ENCODE results near the gene EDEM1. TPM values are rescaled to one million over a fixed set of nuclear protein-coding genes. Genes with fewer than 3 reads are reported as not detected.
A peak's percentile ranks its signal among the peaks of the same experiment; 100 is the strongest.

Gene EDEM1
- total RNA-seq, 1 donor from 2014 or later = 62.7 TPM

DNA sequence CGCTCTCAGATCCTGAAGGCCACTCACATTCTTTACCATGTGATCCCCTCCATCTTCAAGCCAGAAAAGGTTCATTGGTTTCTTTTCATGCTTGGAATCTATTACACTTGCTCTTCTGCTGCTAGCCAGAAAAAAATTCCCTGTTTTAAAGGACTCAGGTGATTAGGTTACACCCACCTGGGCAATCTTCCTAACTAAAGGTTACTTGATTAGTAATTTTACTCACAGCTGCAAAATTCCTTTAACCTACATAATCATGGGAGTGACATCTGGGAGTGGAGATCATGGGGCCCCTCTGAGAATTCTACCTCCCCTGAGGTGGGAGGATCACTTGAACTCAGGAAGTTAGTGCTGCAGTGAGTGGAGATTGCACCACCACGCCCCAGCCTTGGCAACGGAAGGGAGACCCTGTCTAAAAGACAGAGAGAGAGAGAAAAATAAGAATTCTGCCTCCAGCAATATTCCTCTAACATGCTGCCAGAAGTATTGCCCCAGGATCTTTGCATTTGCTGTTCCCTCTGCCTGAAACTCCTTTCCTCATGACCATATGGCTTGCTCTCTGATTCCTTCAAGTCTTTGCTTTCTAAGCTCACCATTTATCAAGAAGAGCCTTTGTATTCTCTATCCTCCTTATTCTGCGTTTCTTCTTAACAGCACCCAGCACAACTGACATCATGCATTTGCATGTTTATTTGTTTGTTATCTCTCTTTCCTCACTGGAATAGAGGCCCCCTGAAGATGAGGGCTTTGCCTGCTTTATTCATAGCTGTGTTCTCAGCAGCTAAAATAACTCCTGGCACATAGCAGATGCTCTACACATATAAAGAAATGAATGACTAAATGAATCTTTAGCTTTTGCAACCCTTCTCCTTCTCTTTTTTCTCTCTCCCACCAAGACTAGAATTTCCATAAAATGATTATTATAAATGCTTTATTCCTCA is 68.2 kb downstream of the EDEM1 start:
- Histone ChIP-seq H3K4me1 (ENCODE audit: insufficient read depth, low read length) (no peaks in the 10 kb centered on the region), H4K20me1 (ENCODE audit: insufficient read depth, low read length) (no peaks in the 10 kb centered on the region), H3K36me3 (ENCODE audit: insufficient read depth, low read length) (no peaks in the 10 kb centered on the region), H2AFZ (ENCODE audit: low read depth, low read length) (no peak overlapping the region), H3K9me3 (ENCODE audit: insufficient read depth, low read depth, low read length) (no peaks in the 10 kb centered on the region), H3K9ac (ENCODE audit: low read length) (no peak overlapping the region), H3K27me3 (ENCODE audit: insufficient read depth, low read length) (peaks cover 3% of the 10 kb centered on the region), H3K4me2 (ENCODE audit: low read length) (no peak overlapping the region), H3K79me2 (ENCODE audit: insufficient read depth, low read length) (no peaks in the 10 kb centered on the region), H3K27ac (ENCODE audit: low read depth, low read length) (no peak overlapping the region), H3K4me3 (ENCODE audit: insufficient read depth, low read depth, low read length) (no peak overlapping the region)
- DNase-seq (ENCODE audit: low read depth) (no peak), FAIRE-seq (no peak)
- Mint-ChIP-seq H3K36me3 (ENCODE audit: low read depth, unreplicated experiment) (no peaks in the 10 kb centered on the region), H3K4me1 (ENCODE audit: low read depth, unreplicated experiment) (no peaks in the 10 kb centered on the region), H3K27me3 (ENCODE audit: low read depth, unreplicated experiment) (no peaks in the 10 kb centered on the region), H3K27ac (ENCODE audit: unreplicated experiment) (no peak overlapping the region), H3K9me3 (ENCODE audit: unreplicated experiment) (peaks cover 6% of the 10 kb centered on the region), H3K4me3 (ENCODE audit: unreplicated experiment) (no peak overlapping the region)
- TF ChIP-seq, protein P1, sequence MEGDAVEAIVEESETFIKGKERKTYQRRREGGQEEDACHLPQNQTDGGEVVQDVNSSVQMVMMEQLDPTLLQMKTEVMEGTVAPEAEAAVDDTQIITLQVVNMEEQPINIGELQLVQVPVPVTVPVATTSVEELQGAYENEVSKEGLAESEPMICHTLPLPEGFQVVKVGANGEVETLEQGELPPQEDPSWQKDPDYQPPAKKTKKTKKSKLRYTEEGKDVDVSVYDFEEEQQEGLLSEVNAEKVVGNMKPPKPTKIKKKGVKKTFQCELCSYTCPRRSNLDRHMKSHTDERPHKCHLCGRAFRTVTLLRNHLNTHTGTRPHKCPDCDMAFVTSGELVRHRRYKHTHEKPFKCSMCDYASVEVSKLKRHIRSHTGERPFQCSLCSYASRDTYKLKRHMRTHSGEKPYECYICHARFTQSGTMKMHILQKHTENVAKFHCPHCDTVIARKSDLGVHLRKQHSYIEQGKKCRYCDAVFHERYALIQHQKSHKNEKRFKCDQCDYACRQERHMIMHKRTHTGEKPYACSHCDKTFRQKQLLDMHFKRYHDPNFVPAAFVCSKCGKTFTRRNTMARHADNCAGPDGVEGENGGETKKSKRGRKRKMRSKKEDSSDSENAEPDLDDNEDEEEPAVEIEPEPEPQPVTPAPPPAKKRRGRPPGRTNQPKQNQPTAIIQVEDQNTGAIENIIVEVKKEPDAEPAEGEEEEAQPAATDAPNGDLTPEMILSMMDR (IDR thresholded peaks at IDR 0.05; ENCODE audit: insufficient read depth, low read depth, low read length) = no peak
- no peak for TF ChIP-seq EZH2 (IDR thresholded peaks at IDR 0.05; ENCODE audit: insufficient read depth, low read length)

DNA sequence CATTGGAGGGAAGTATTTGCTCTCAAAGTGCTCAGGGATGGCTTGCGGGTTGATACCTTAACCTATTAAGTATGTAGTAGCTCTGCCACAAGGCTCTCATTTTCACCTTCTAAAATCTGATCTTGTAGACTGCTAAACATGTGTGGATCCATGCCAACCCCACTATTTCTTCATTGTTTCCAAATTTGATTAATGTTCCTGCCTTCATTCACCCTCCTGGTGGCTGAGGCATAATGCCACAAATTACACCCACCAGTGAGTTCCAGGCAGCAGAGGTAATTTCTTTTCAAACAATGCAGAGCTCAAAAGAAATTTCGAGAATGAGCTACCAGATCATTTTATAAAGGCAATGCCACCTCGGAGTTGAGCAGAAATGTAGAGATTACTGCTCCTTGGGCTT is 71.0 kb downstream of the EDEM1 start:
- Histone ChIP-seq H3K27ac (ENCODE audit: low read depth, low read length) (no peak overlapping the region), H3K4me2 (ENCODE audit: low read length) (no peak overlapping the region), H3K4me1 (ENCODE audit: insufficient read depth, low read length) (no peaks in the 10 kb centered on the region), H3K4me3 (ENCODE audit: insufficient read depth, low read depth, low read length) (no peak overlapping the region), H4K20me1 (ENCODE audit: insufficient read depth, low read length) (no peaks in the 10 kb centered on the region), H2AFZ (ENCODE audit: low read depth, low read length) (no peak overlapping the region), H3K9me3 (ENCODE audit: insufficient read depth, low read depth, low read length) (no peaks in the 10 kb centered on the region), H3K36me3 (ENCODE audit: insufficient read depth, low read length) (no peaks in the 10 kb centered on the region), H3K9ac (ENCODE audit: low read length) (no peak overlapping the region), H3K79me2 (ENCODE audit: insufficient read depth, low read length) (no peaks in the 10 kb centered on the region), H3K27me3 (ENCODE audit: insufficient read depth, low read length) (peaks cover 3% of the 10 kb centered on the region)
- H3K27me3 Mint-ChIP-seq (ENCODE audit: low read depth, unreplicated experiment) = no peaks in the 10 kb centered on the region
- H3K4me3 Mint-ChIP-seq (ENCODE audit: unreplicated experiment) = no peak overlapping the region
- peaks cover 2% of the 10 kb centered on the region for H3K4me1 Mint-ChIP-seq (ENCODE audit: low read depth, unreplicated experiment)
- DNase-seq (ENCODE audit: low read depth) (peak; percentile 29), FAIRE-seq (no peak)
- TF ChIP-seq EZH2 (IDR thresholded peaks at IDR 0.05; ENCODE audit: insufficient read depth, low read length) = no peak
- TF ChIP-seq, protein P1 (IDR thresholded peaks at IDR 0.05; ENCODE audit: insufficient read depth, low read depth, low read length) = no peak
- H3K36me3 Mint-ChIP-seq (ENCODE audit: low read depth, unreplicated experiment) = no peaks in the 10 kb centered on the region
- H3K27ac Mint-ChIP-seq (ENCODE audit: unreplicated experiment) = no peak overlapping the region
- peaks cover 6% of the 10 kb centered on the region for H3K9me3 Mint-ChIP-seq (ENCODE audit: unreplicated experiment)

DNA sequence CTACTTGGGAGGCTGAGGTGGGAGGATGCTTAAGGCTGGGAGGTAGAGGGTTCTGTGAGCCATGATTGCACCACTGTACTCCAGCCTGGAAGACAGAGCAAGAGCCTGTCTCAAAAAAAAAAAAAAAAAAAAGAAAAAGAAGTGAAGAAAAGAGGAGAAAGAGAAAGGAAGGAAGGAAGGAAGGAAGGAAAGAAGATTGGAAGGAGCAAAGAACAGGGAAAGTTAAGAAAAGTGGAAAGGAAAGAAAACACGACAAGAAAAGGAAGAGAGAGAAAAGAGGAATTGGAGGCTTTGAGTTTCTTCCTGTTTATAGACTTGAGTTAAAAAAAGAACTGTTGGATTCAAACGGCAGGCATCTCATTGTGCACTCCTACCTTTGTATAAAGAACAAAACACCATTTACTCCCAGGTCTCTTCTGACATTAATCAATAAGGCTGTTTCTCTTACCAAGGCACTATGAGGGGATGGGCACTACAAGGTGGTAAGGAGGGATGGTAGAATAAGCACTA is 73.5 kb downstream of the EDEM1 start:
- no peak for DNase-seq (ENCODE audit: low read depth)
- Mint-ChIP-seq H3K4me3 (ENCODE audit: unreplicated experiment) (no peak overlapping the region), H3K27me3 (ENCODE audit: low read depth, unreplicated experiment) (no peaks in the 10 kb centered on the region)

More for the DNA sequence above, 73.5 kb downstream of the EDEM1 start:
- Mint-ChIP-seq H3K9me3 (ENCODE audit: unreplicated experiment) (peaks cover 3% of the 10 kb centered on the region), H3K36me3 (ENCODE audit: low read depth, unreplicated experiment) (no peaks in the 10 kb centered on the region), H3K27ac (ENCODE audit: unreplicated experiment) (no peak overlapping the region), H3K4me1 (ENCODE audit: low read depth, unreplicated experiment) (peaks cover 13% of the 10 kb centered on the region)
- Histone ChIP-seq H3K4me2 (ENCODE audit: low read length) (no peak overlapping the region), H3K9ac (ENCODE audit: low read length) (no peak overlapping the region), H3K9me3 (ENCODE audit: insufficient read depth, low read depth, low read length) (no peaks in the 10 kb centered on the region), H3K4me1 (ENCODE audit: insufficient read depth, low read length) (peaks cover 3% of the 10 kb centered on the region), H3K36me3 (ENCODE audit: insufficient read depth, low read length) (no peaks in the 10 kb centered on the region), H3K79me2 (ENCODE audit: insufficient read depth, low read length) (no peaks in the 10 kb centered on the region), H3K27ac (ENCODE audit: low read depth, low read length) (no peak overlapping the region), H2AFZ (ENCODE audit: low read depth, low read length) (no peak overlapping the region), H3K4me3 (ENCODE audit: insufficient read depth, low read depth, low read length) (no peak overlapping the region), H4K20me1 (ENCODE audit: insufficient read depth, low read length) (no peaks in the 10 kb centered on the region), H3K27me3 (ENCODE audit: insufficient read depth, low read length) (no peaks in the 10 kb centered on the region)
- TF ChIP-seq, protein P1 (IDR thresholded peaks at IDR 0.05; ENCODE audit: insufficient read depth, low read depth, low read length) = no peak
- TF ChIP-seq EZH2 (IDR thresholded peaks at IDR 0.05; ENCODE audit: insufficient read depth, low read length) = no peak
- FAIRE-seq = no peak
